SH-SY5Y (cell line): ENCODE results near the gene XIRP2.

Source experiments
- GATA2 ChIP-seq: IDR thresholded peaks from 2 replicates; pipeline ENCODE4 v1.6.1; 2011; ENCODE audit warnings: mild to moderate bottlenecking, low read depth, low read length
- GATA3 ChIP-seq: IDR thresholded peaks from 2 replicates; pipeline ENCODE4 v1.6.1; 2011; ENCODE audit warnings: low read depth, mild to moderate bottlenecking, low read length, moderate library complexity

- TF ChIP-seq GATA3 (no peak), GATA2 (no peak; the same call in 1 of the 2 replicates)
Measured at GRCh38 chr2:167292430-167293171, 404.3 kb downstream of the XIRP2 start, which contains the start of gene B3GALT1.
